Frontal cortex (tissue), 4 donors: ENCODE results near the gene SPATC1L. TPM values are rescaled to one million over a fixed set of nuclear protein-coding genes. Genes with fewer than 3 reads are reported as not detected.
"Not testable (repeated sequence)": the region's sequence is repeated elsewhere in the genome, so short reads cannot be mapped to it uniquely, and the experiment has no call there.

Experiments
- DNase-seq, 2 donors: peaks; one replicate each; pipeline ENCODE4 v3.0.0; 2012; ENCODE audit warnings: low spot score in 2 of 2
- FAIRE-seq: peaks from 2 replicates; lab custom pipeline; 2012; peaks lifted over from hg19 to GRCh38; lab: Jason Lieb, UNC
- total RNA-seq: library from RNA; depleted of rRNA; stranded (reverse); fragments of >200 nt; gene quantifications from one replicate; pipeline ENCODE4 v1.2.3, GENCODE V29; 2014
- donor health status: control.
- donor health status: control.
- donor health status: control.

SPATC1L gene
- total RNA-seq, 1 donor from 2014 or later = 4.9 TPM

GRCh38 chr21:46154155-46154954, 29.9 kb downstream of the SPATC1L start:
- no peak for FAIRE-seq
- DNase-seq = no peak

GRCh38 chr21:46153247-46154154, 30.8 kb downstream of the SPATC1L start:
- DNase-seq = peak; percentile 60 to 82
- no peak for FAIRE-seq

- no peak for DNase-seq
- no peak for FAIRE-seq
Observed at GRCh38 chr21:46152927-46153246, 31.4 kb downstream of the SPATC1L start.

GRCh38 chr21:46151989-46152926, 32.0 kb downstream of the SPATC1L start:
- FAIRE-seq (no peak), DNase-seq (no peak)

- FAIRE-seq (no peak), DNase-seq (no peak)
Observed at GRCh38 chr21:46151261-46151988, 32.8 kb downstream of the SPATC1L start.

- no peak for FAIRE-seq
- no peak for DNase-seq
Observed at GRCh38 chr21:46150491-46151121, 33.7 kb downstream of the SPATC1L start.

- FAIRE-seq (no peak), DNase-seq (no peak)
Observed at GRCh38 chr21:46150073-46150472, 34.2 kb downstream of the SPATC1L start.

- DNase-seq (no peak), FAIRE-seq (no peak)
Observed at GRCh38 chr21:46149205-46149901, 34.9 kb downstream of the SPATC1L start.

- FAIRE-seq (no peak), DNase-seq (no peak)
Observed at GRCh38 chr21:46148106-46148505, 36.2 kb downstream of the SPATC1L start.

- FAIRE-seq, DNase-seq: not testable (repeated sequence)
Observed at GRCh38 chr21:46147429-46147828, 36.8 kb downstream of the SPATC1L start.

- no peak for FAIRE-seq
- no peak for DNase-seq
Observed at GRCh38 chr21:46146856-46147255, 37.4 kb downstream of the SPATC1L start.

- no peak for FAIRE-seq
- DNase-seq = no peak
Observed at GRCh38 chr21:46145840-46146691, 38.2 kb downstream of the SPATC1L start.

- FAIRE-seq (no peak), DNase-seq (no peak)
Observed at GRCh38 chr21:46145159-46145839, 39.0 kb downstream of the SPATC1L start.

- DNase-seq (no peak), FAIRE-seq (no peak)
Observed at GRCh38 chr21:46144464-46145070, 39.7 kb downstream of the SPATC1L start.

GRCh38 chr21:46142582-46143473, 41.4 kb downstream of the SPATC1L start:
- no peak for DNase-seq
- no peak for FAIRE-seq
